H1 (cell line): ENCODE results near the gene CCDC178. TPM values are rescaled to one million over a fixed set of nuclear protein-coding genes. Genes with fewer than 3 reads are reported as not detected.

Source experiments
- CTCF ChIA-PET: fragments of 300-600 bp; sonication (Branson Sonifier 250); formaldehyde crosslinking; loops from one replicate; lab custom pipeline; 2021; ENCODE audit not compliant: partially characterized antibody; lab: Charles Lee
- POLR2A ChIA-PET: fragments of 300-600 bp; sonication (Branson Sonifier 250); formaldehyde crosslinking; loops from one replicate; lab custom pipeline; 2021; ENCODE audit warnings: inconsistent platforms; ENCODE audit not compliant: partially characterized antibody; lab: Charles Lee
- DNase-seq, 2 experiments: peaks; one replicate each; pipeline versions ENCODE4 v3.0.0 to v3.0.0-alpha.2; 2010 to 2022; ENCODE audit warnings: low spot score in 2 of 2, low read depth in 1 of 2, mixed read lengths in 1 of 2
- FAIRE-seq: peaks from 2 replicates; lab custom pipeline; 2011; peaks lifted over from hg19 to GRCh38; lab: Jason Lieb, UNC
- H2AFZ ChIP-seq: 2 replicates; pipeline ENCODE4 v1.8.1; 2012; ENCODE audit warnings: low read length, inconsistent platforms
- H2AK5ac ChIP-seq: 2 replicates; pipeline ENCODE4 v1.6.1; 2013; ENCODE audit warnings: low read depth, low read length
- H2BK120ac ChIP-seq: replicated peaks from 2 replicates; pipeline ENCODE3; 2013; ENCODE audit warnings: low read depth, low read length, inconsistent platforms
- H2BK12ac ChIP-seq: 2 replicates; pipeline ENCODE4 v1.6.1; 2013; ENCODE audit warnings: low read depth, low read length
- H2BK15ac ChIP-seq: 2 replicates; pipeline ENCODE4 v1.6.1; 2013; ENCODE audit warnings: low read length
- H2BK20ac ChIP-seq: 2 replicates; pipeline ENCODE4 v1.6.1; 2013; ENCODE audit warnings: low read length
- H2BK5ac ChIP-seq: 2 replicates; pipeline ENCODE4 v1.6.1; 2013; ENCODE audit warnings: low read depth, low read length
- H3K14ac ChIP-seq: 2 replicates; pipeline ENCODE4 v1.6.1; 2013; ENCODE audit warnings: inconsistent platforms; ENCODE audit not compliant: insufficient read length
- H3K18ac ChIP-seq: 2 replicates; pipeline ENCODE4 v1.6.1; 2013; ENCODE audit warnings: low read length; ENCODE audit errors: extremely low read depth
- H3K23ac ChIP-seq: 2 replicates; pipeline ENCODE4 v1.6.1; 2013; ENCODE audit warnings: inconsistent platforms; ENCODE audit not compliant: insufficient read length
- H3K23me2 ChIP-seq: 2 replicates; pipeline ENCODE4 v1.6.1; 2013; ENCODE audit warnings: low read depth, low read length
- H3K27ac ChIP-seq: 2 replicates; pipeline ENCODE4 v1.6.1; 2011; ENCODE audit warnings: low read depth, low read length, inconsistent platforms
- H3K27me3 ChIP-seq, 4 experiments: replicated peaks in 1 of 4; 1 replicate in 1 of 4; 2 replicates in 3 of 4; pipeline versions ENCODE4 v1.6.1 to v1.8.1; 2011 to 2013; ENCODE audit warnings: low read length in 3 of 4, mild to moderate bottlenecking in 3 of 4, inconsistent platforms in 2 of 4, mixed read lengths in 2 of 4, moderate library complexity in 1 of 4; ENCODE audit not compliant: control insufficient read depth in 3 of 4, insufficient read depth in 3 of 4; ENCODE audit errors: extremely low read depth in 1 of 4
- H3K36me3 ChIP-seq, 4 experiments: 2 replicates each; pipeline versions ENCODE4 v1.6.1 to v1.8.1; 2011 to 2013; ENCODE audit warnings: mild to moderate bottlenecking in 4 of 4, low read length in 3 of 4, moderate library complexity in 2 of 4, control low read depth in 1 of 4, inconsistent platforms in 1 of 4; ENCODE audit not compliant: insufficient read depth in 4 of 4, control insufficient read depth in 2 of 4
- H3K4ac ChIP-seq: replicated peaks from 2 replicates; pipeline ENCODE3; 2013; ENCODE audit warnings: low read length, low read depth, mixed read lengths, inconsistent platforms; ENCODE audit not compliant: insufficient read length
- H3K4me1 ChIP-seq, 4 experiments: replicated peaks in 1 of 4; 1 replicate in 1 of 4; 2 replicates in 3 of 4; pipeline versions ENCODE4 v1.6.1 to v1.8.1; 2011 to 2013; ENCODE audit warnings: low read length in 3 of 4, inconsistent platforms in 2 of 4, mixed read lengths in 1 of 4; ENCODE audit not compliant: insufficient read depth in 4 of 4, control insufficient read depth in 3 of 4
- H3K4me2 ChIP-seq, 2 experiments: 2 replicates each; pipeline versions ENCODE4 v1.6.1 to v1.8.1; 2011 to 2013; ENCODE audit warnings: low read depth in 2 of 2, low read length in 2 of 2, control low read depth in 1 of 2, inconsistent platforms in 1 of 2, mild to moderate bottlenecking in 1 of 2; ENCODE audit not compliant: insufficient read depth in 1 of 2
- H3K4me3 ChIP-seq, 4 experiments: fragments of 200-600, 300-600 bp in 1 of 4; sonication (generic), shearing (Covaris generic), sonication (Bioruptor Twin) in 1 of 4; 2 replicates each; pipeline versions ENCODE4 v1.5.1 to v1.8.1; 2011 to 2016; ENCODE audit warnings: low read length in 4 of 4, low read depth in 3 of 4, control low read depth in 2 of 4, inconsistent platforms in 2 of 4, mild to moderate bottlenecking in 2 of 4, mixed read lengths in 1 of 4, moderate library complexity in 1 of 4; ENCODE audit not compliant: insufficient read depth in 2 of 4; ENCODE audit errors: extremely low read depth in 1 of 4
- H3K56ac ChIP-seq: replicated peaks from 2 replicates; pipeline ENCODE3; 2013; ENCODE audit warnings: low read depth, mild to moderate bottlenecking, mixed read lengths, low read length, inconsistent platforms; ENCODE audit not compliant: insufficient read length
- H3K79me1 ChIP-seq: 2 replicates; pipeline ENCODE4 v1.6.1; 2013; ENCODE audit warnings: low read depth, low read length, control low read depth
- H3K79me2 ChIP-seq, 2 experiments: 2 replicates each; pipeline versions ENCODE4 v1.6.1 to v1.8.1; 2012 to 2013; ENCODE audit warnings: low read length in 2 of 2, mild to moderate bottlenecking in 2 of 2, inconsistent platforms in 1 of 2; ENCODE audit not compliant: insufficient read depth in 2 of 2, control insufficient read depth in 1 of 2
- H3K9ac ChIP-seq, 4 experiments: replicated peaks in 1 of 4; 1 replicate in 1 of 4; 2 replicates in 3 of 4; pipeline versions ENCODE4 v1.6.1 to v1.8.1; 2011 to 2013; ENCODE audit warnings: low read depth in 3 of 4, low read length in 3 of 4, control low read depth in 2 of 4, mild to moderate bottlenecking in 2 of 4, moderate library complexity in 2 of 4, inconsistent platforms in 1 of 4; ENCODE audit errors: extremely low read depth in 1 of 4
- H3K9me3 ChIP-seq, 2 experiments: 2 replicates each; pipeline versions ENCODE4 v1.6.1 to v1.8.1; 2012 to 2013; ENCODE audit warnings: mild to moderate bottlenecking in 2 of 2, moderate library complexity in 2 of 2, control low read depth in 1 of 2, inconsistent platforms in 1 of 2, low read depth in 1 of 2, low read length in 1 of 2, mixed read lengths in 1 of 2; ENCODE audit not compliant: insufficient read depth in 2 of 2
- H4K20me1 ChIP-seq, 2 experiments: replicated peaks in 1 of 2; 2 replicates each; pipeline versions ENCODE3 to v1.8.1; 2011 to 2013; ENCODE audit warnings: inconsistent platforms in 2 of 2, low read length in 2 of 2, mild to moderate bottlenecking in 1 of 2; ENCODE audit not compliant: insufficient read depth in 2 of 2, control insufficient read depth in 1 of 2
- H4K5ac ChIP-seq: 2 replicates; pipeline ENCODE4 v1.6.1; 2013; ENCODE audit warnings: low read length, low read depth, mixed read lengths, inconsistent platforms; ENCODE audit not compliant: insufficient read length
- H4K8ac ChIP-seq: 2 replicates; pipeline ENCODE4 v1.8.0; 2013; ENCODE audit warnings: mild to moderate bottlenecking, moderate library complexity, low read length, inconsistent platforms; ENCODE audit not compliant: insufficient read depth; ENCODE audit errors: extremely low read depth
- H4K91ac ChIP-seq: replicated peaks from 2 replicates; pipeline ENCODE3; 2013; ENCODE audit warnings: low read length, mixed read lengths, inconsistent platforms; ENCODE audit not compliant: insufficient read length
- BRCA1 ChIP-seq: IDR thresholded peaks from 2 replicates; pipeline ENCODE4 v1.6.1; 2012; ENCODE audit warnings: low read depth, low read length, improper control_type of control experiment
- CBX8 ChIP-seq: fragments of 300-800, 300-1000 bp; sonication (generic); IDR thresholded peaks from 2 replicates; pipeline ENCODE4 v1.7.1; 2016; ENCODE audit warnings: low read depth, low read length, borderline replicate concordance
- NANOG ChIP-seq: IDR thresholded peaks from 2 replicates; pipeline ENCODE4 v1.6.1; 2011; ENCODE audit warnings: low read length, low read depth, mild to moderate bottlenecking, inconsistent platforms; ENCODE audit not compliant: insufficient read depth, poor library complexity, severe bottlenecking
- RAD21 ChIP-seq, 2 experiments: IDR thresholded peaks in 1 of 2; conservative IDR thresholded peaks in 1 of 2; 2 replicates each; pipeline ENCODE4 v1.6.1; 2011; ENCODE audit warnings: low read depth in 2 of 2, low read length in 2 of 2, improper control_type of control experiment in 1 of 2, inconsistent platforms in 1 of 2, mild to moderate bottlenecking in 1 of 2, moderate library complexity in 1 of 2
- TEAD4 ChIP-seq: IDR thresholded peaks from 2 replicates; pipeline ENCODE4 v1.6.1; 2012; ENCODE audit warnings: low read depth, low read length, inconsistent platforms, mixed read lengths
- USF2 ChIP-seq: IDR thresholded peaks from 2 replicates; pipeline ENCODE4 v1.6.1; 2011; ENCODE audit warnings: low read length, improper control_type of control experiment
- WGBS, 2 experiments: shearing (Covaris generic) in 1 of 2; methylation state at CpG; one replicate each; pipeline versions ENCODE4 v1.1.6 to v1.1.7; 2013 to 2015; ENCODE audit warnings: low lambda C conversion rate in 2 of 2, mixed read lengths in 2 of 2, inconsistent platforms in 1 of 2, low coverage in 1 of 2, missing lambda C conversion rate in 1 of 2; ENCODE audit not compliant: insufficient replicate concordance in 2 of 2, insufficient coverage in 1 of 2, insufficient read length in 1 of 2; ENCODE audit errors: extremely low coverage in 1 of 2, missing lambda C conversion rate in 1 of 2; 5-methylcytosine and 5-hydroxymethylcytosine counted together
- polyA plus RNA-seq, 7 experiments: library from polyadenylated mRNA; depleted of rRNA in 3 of 7; stranded (reverse) in 5 of 7; unstranded in 2 of 7; fragments of >200 nt in 5 of 7; fragments of 200-250 nt in 2 of 7; gene quantifications; 1 replicate in 5 of 7; 2 replicates in 1 of 7; 4 replicates in 1 of 7; pipeline versions ENCODE4 v1.2.1 to v1.2.3, GENCODE V29; 2011 to 2013; ENCODE audit warnings: missing spikeins in 2 of 7, mixed read lengths in 2 of 7
- total RNA-seq: library from RNA; stranded (reverse); fragmentation: NEBNext Ultra II Directional; extraction: Animal tissue kit (Norgen Biotek cat#: 25700); gene quantifications from 2 replicates; pipeline ENCODE4 v1.2.1, GENCODE V29; 2021
- TF ChIP-seq, protein P1 (sequence below), 3 experiments: IDR thresholded peaks; 1 replicate in 2 of 3; 2 replicates in 1 of 3; pipeline versions ENCODE4 v1.5.1 to v1.6.1; 2011; ENCODE audit warnings: low read length in 3 of 3, mild to moderate bottlenecking in 3 of 3, inconsistent platforms in 2 of 3, low read depth in 1 of 3, moderate library complexity in 1 of 3; ENCODE audit not compliant: insufficient read depth in 1 of 3; ENCODE audit errors: control extremely low read depth in 1 of 3
- TF ChIP-seq, protein P2 (sequence below): IDR thresholded peaks from 2 replicates; pipeline ENCODE4 v1.6.1; 2011; ENCODE audit warnings: low read depth, mild to moderate bottlenecking, low read length; ENCODE audit not compliant: insufficient read depth

The CCDC178 gene
- total and polyA plus RNA-seq, 2 of the 8 experiments (the other 6 are each of a cell fraction or from before 2014, with no cell fraction given) = not detected

DNA sequence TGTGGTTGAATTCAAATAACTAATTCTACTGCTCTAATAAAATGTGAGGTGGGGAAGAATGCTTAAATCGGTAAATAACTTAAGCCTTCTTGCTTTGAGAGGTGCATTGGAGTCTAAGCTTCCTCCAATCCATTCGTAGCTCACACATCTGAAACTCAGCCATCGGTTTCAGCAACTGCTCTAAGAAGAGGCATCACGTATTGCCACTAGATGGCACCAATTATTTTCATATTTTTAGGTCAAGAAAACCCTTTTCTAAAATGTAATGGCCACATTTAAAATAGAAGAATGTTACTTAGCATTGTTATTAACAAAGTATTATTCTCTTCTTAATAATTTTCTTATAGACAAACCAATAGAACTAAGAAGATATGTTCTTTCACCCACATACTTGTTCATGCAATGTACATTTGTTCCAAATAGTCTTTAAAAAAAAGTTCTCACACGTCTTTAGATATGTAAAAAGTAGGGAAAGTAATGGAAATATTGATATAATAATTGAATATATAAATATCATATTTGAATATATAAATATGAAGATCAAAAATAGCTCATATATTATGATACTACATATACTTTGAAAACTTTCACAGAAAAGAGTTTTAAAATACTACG lies 229.8 kb downstream of the CCDC178 start:
- H3K4me3 ChIP-seq = no peak overlapping the region
- no peaks in the 10 kb centered on the region for H4K20me1 ChIP-seq
- no peak overlapping the region for H3K23ac ChIP-seq
- H3K9ac ChIP-seq = no peak overlapping the region
- no peak overlapping the region for H4K5ac ChIP-seq
- WGBS, 2 experiments = 45% methylated on average over 6 of the region's 6 CpGs; no CpG with 5 or more reads in 1 of the 2 experiments
- H3K4me2 ChIP-seq = no peak overlapping the region
- H2BK15ac ChIP-seq = no peak overlapping the region
- no peak overlapping the region for H4K91ac ChIP-seq
- H3K79me1 ChIP-seq = no peaks in the 10 kb centered on the region
- no peak for DNase-seq
- no peak overlapping the region for H3K56ac ChIP-seq
- H4K8ac ChIP-seq = no peak overlapping the region
- no peaks in the 10 kb centered on the region for H3K4me1 ChIP-seq
- H3K18ac ChIP-seq = no peak overlapping the region
- no peak overlapping the region for H2BK12ac ChIP-seq
- no peak overlapping the region for H2AK5ac ChIP-seq
- H3K23me2 ChIP-seq = no peaks in the 10 kb centered on the region
- H3K9me3 ChIP-seq = no peaks in the 10 kb centered on the region
- no peaks in the 10 kb centered on the region for H3K36me3 ChIP-seq
- H2AFZ ChIP-seq = no peak overlapping the region
- peak; percentile 58 for FAIRE-seq
- H2BK120ac ChIP-seq = no peak overlapping the region
- H3K79me2 ChIP-seq = no peaks in the 10 kb centered on the region
- no peaks in the 10 kb centered on the region for H3K27me3 ChIP-seq
- no peak overlapping the region for H2BK20ac ChIP-seq
- ChIA-PET POLR2A (no interaction called here), CTCF (interaction anchor here (0.7 to 3.6 kb wide), 17 partner anchors 9 to 333 kb away, joined by 3 to 35 read pairs (median 4); no protein-coding TSS in a partner anchor)
- H3K4ac ChIP-seq = no peak overlapping the region
- H3K14ac ChIP-seq = no peak overlapping the region
- H2BK5ac ChIP-seq = no peak overlapping the region
- no peak overlapping the region for H3K27ac ChIP-seq
- TF ChIP-seq, protein P1, sequence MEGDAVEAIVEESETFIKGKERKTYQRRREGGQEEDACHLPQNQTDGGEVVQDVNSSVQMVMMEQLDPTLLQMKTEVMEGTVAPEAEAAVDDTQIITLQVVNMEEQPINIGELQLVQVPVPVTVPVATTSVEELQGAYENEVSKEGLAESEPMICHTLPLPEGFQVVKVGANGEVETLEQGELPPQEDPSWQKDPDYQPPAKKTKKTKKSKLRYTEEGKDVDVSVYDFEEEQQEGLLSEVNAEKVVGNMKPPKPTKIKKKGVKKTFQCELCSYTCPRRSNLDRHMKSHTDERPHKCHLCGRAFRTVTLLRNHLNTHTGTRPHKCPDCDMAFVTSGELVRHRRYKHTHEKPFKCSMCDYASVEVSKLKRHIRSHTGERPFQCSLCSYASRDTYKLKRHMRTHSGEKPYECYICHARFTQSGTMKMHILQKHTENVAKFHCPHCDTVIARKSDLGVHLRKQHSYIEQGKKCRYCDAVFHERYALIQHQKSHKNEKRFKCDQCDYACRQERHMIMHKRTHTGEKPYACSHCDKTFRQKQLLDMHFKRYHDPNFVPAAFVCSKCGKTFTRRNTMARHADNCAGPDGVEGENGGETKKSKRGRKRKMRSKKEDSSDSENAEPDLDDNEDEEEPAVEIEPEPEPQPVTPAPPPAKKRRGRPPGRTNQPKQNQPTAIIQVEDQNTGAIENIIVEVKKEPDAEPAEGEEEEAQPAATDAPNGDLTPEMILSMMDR (IDR thresholded peaks at IDR 0.05; ENCODE audit: control extremely low read depth in 1 of 3, insufficient read depth in 1 of 3, low read depth in 1 of 3, low read length in 3 of 3) = peak in 2 of 3 experiments; percentile 51 to 71; a peak in 2 of 4 replicates
- TF ChIP-seq RAD21 (IDR thresholded peaks at IDR 0.05 in 1 of 2, conservative IDR thresholded peaks at IDR 0.05 in 1 of 2; ENCODE audit: low read depth in 2 of 2, low read length in 2 of 2) (peak; percentile 61 to 65), CBX8 (no peak), BRCA1 (no peak), NANOG (no peak), USF2 (no peak), TEAD4 (no peak)
- TF ChIP-seq, protein P2, sequence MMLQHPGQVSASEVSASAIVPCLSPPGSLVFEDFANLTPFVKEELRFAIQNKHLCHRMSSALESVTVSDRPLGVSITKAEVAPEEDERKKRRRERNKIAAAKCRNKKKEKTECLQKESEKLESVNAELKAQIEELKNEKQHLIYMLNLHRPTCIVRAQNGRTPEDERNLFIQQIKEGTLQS = no peak
